Vagina (tissue), 2 donors: ENCODE data around the gene PDE7B. TPM values are rescaled to one million over a fixed set of nuclear protein-coding genes. Genes with fewer than 3 reads are reported as not detected.
A peak's percentile ranks its signal among the peaks of the same experiment; 100 is the strongest.
"Not testable (repeated sequence)": the region's sequence is repeated elsewhere in the genome, so short reads cannot be mapped to it uniquely, and the experiment has no call there.

Source experiments
- DNase-seq, 2 donors: peaks; one replicate each; pipeline ENCODE4 v3.0.0-alpha.2; 2017; ENCODE audit errors: extremely low spot score in 2 of 2
- H3K27ac ChIP-seq: fragments of 200-600 bp; sonication (generic); one replicate; pipeline ENCODE4 v1.5.1; 2019
- H3K27me3 ChIP-seq: fragments of 200-600 bp; sonication (generic); one replicate; pipeline ENCODE4 v1.5.1; 2019
- H3K36me3 ChIP-seq, 2 donors: fragments of 200-600 bp; sonication (generic); one replicate each; pipeline ENCODE4 v1.5.1; 2017 to 2019
- H3K4me1 ChIP-seq: fragments of 200-600 bp; sonication (generic); one replicate; pipeline ENCODE4 v1.5.1; 2019
- H3K4me3 ChIP-seq, 2 donors: fragments of 200-600 bp; sonication (generic); 1 replicate in 1 of 2; 2 replicates in 1 of 2; pipeline ENCODE4 v1.5.1; 2016 to 2019
- H3K9me3 ChIP-seq: fragments of 200-600 bp; sonication (generic); one replicate; pipeline ENCODE4 v1.5.1; 2019
- POLR2A ChIP-seq, 2 donors: fragments of 450-650 bp; IDR thresholded peaks; one replicate each; pipeline ENCODE4 v1.6.1; 2017; ENCODE audit warnings: antibody characterized with exemption in 2 of 2, mild to moderate bottlenecking in 2 of 2, moderate library complexity in 2 of 2
- POLR2AphosphoS5 ChIP-seq, 2 donors: sonication (generic); formaldehyde crosslinking; IDR thresholded peaks; one replicate each; pipeline ENCODE4 v1.9.0; 2017; ENCODE audit warnings: antibody characterized with exemption in 2 of 2, mild to moderate bottlenecking in 2 of 2, low read depth in 1 of 2; ENCODE audit not compliant: insufficient read depth in 1 of 2
- intact Hi-C: fragments of 100-400 bp; cut with DNase I; formaldehyde crosslinking; loops from one replicate; pipeline ENCODE4 v1.15.1; 2023
- total RNA-seq: library from RNA; depleted of rRNA; stranded (reverse); fragments of >200 nt; gene quantifications from one replicate; pipeline ENCODE4 v1.2.3, GENCODE V29; 2016
- TF ChIP-seq, protein P1 (sequence below), 3 experiments: fragments of 450-650 bp in 2 of 3; fragments of 200-600 bp in 1 of 3; sonication (generic) in 1 of 3; IDR thresholded peaks; one replicate each; pipeline ENCODE4 v1.5.1; 2017 to 2019; ENCODE audit warnings: antibody characterized with exemption in 3 of 3, mild to moderate bottlenecking in 2 of 3, moderate library complexity in 2 of 3

The PDE7B gene
- total RNA-seq, 1 donor from 2014 or later: 6.9 TPM

DNA sequence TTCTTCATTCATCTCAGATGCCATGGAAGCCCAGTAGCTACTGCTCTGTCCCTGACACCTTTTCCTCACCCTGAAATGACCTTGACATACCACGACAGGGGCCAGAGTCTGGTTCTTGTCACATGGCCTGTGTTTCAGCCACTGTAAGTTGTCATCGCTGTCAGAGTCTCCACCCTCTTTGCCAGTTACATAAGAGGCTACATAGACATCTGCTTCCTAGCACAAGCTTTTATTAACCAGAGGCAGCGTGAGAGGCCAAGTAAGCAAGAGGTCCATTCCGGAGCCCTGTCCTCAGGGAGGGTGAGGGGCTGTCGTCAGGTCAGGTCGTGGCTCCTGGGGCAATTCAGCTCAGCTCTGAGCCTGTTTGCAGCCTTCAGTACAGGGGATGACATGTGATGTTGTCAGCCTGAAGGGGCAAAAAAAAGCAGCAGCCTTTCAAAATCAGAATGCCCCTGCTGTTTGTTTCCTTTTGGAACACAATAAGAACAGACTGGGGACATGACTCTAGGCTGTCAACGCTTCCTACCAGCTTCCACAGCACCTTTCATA is 252.3 kb downstream of the PDE7B start:
- no peaks in the 10 kb centered on the region for H3K9me3 ChIP-seq
- H3K36me3 ChIP-seq: no peaks in the 10 kb centered on the region
- TF ChIP-seq POLR2AphosphoS5 (IDR thresholded peaks at IDR 0.05; ENCODE audit: insufficient read depth in 1 of 2, low read depth in 1 of 2): peak; percentile 37 to 52
- no peak for TF ChIP-seq POLR2A (IDR thresholded peaks at IDR 0.05)
- H3K4me3 ChIP-seq: peak overlapping the region in 1 of 2 donors; percentile 11
- peaks cover 28% of the 10 kb centered on the region for H3K4me1 ChIP-seq
- peak in 1 of 2 donors; percentile 91 for DNase-seq
- intact Hi-C loops: no loop called here
- H3K27ac ChIP-seq: peak overlapping the region; percentile 80
- no peaks in the 10 kb centered on the region for H3K27me3 ChIP-seq

- Histone ChIP-seq H3K9me3 (no peaks in the 10 kb centered on the region), H3K27me3 (no peaks in the 10 kb centered on the region), H3K4me3 (no peak overlapping the region), H3K36me3 (no peaks in the 10 kb centered on the region), H3K4me1 (peaks cover 28% of the 10 kb centered on the region), H3K27ac (peak overlapping the region; percentile 80)
- intact Hi-C loops: no loop called here
- TF ChIP-seq POLR2AphosphoS5 (IDR thresholded peaks at IDR 0.05; ENCODE audit: insufficient read depth in 1 of 2, low read depth in 1 of 2): no peak
- TF ChIP-seq, protein P1, sequence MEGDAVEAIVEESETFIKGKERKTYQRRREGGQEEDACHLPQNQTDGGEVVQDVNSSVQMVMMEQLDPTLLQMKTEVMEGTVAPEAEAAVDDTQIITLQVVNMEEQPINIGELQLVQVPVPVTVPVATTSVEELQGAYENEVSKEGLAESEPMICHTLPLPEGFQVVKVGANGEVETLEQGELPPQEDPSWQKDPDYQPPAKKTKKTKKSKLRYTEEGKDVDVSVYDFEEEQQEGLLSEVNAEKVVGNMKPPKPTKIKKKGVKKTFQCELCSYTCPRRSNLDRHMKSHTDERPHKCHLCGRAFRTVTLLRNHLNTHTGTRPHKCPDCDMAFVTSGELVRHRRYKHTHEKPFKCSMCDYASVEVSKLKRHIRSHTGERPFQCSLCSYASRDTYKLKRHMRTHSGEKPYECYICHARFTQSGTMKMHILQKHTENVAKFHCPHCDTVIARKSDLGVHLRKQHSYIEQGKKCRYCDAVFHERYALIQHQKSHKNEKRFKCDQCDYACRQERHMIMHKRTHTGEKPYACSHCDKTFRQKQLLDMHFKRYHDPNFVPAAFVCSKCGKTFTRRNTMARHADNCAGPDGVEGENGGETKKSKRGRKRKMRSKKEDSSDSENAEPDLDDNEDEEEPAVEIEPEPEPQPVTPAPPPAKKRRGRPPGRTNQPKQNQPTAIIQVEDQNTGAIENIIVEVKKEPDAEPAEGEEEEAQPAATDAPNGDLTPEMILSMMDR (IDR thresholded peaks at IDR 0.05): no peak
- TF ChIP-seq POLR2A (IDR thresholded peaks at IDR 0.05): no peak
- DNase-seq: no peak
Observed at GRCh38 chr6:136104556-136104955, 253.1 kb downstream of the PDE7B start.

- peaks cover 28% of the 10 kb centered on the region for H3K4me1 ChIP-seq
- H3K36me3 ChIP-seq, H3K9me3 ChIP-seq, intact Hi-C loops, DNase-seq, H3K4me3 ChIP-seq, H3K27ac ChIP-seq, H3K27me3 ChIP-seq: not testable (repeated sequence)
Observed at GRCh38 chr6:136105797-136106196, 254.3 kb downstream of the PDE7B start.

DNA sequence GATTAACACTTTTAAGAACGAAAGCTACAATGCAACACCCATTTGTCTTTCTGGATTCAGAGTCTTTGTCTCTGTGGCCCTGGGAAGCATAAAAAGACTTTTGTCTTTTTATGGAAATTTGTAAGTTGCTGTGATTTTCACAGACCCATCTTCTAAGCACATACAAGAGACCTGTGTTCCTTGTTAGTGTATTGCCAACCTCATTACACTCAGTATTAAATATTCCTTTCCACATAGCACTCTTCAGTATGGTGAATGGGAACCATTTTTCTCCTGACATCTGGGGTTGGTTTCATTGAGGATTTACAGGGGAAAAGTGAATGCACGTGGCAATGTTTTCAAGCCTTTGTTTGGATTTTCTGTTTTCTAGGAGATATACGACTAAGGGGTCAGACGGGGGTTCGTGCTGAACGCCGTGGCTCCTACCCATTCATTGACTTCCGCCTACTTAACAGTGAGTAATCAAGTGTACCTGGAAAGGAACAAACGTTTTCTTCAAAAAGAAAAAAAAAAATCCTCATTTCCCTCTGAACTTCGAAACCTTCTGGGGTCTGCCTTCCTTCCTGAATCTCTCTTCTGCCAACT is 257.0 kb downstream of the PDE7B start:
- no peak for TF ChIP-seq POLR2AphosphoS5 (IDR thresholded peaks at IDR 0.05; ENCODE audit: insufficient read depth in 1 of 2, low read depth in 1 of 2)
- TF ChIP-seq, protein P1 (IDR thresholded peaks at IDR 0.05): no peak
- TF ChIP-seq POLR2A (IDR thresholded peaks at IDR 0.05): no peak
- no peak overlapping the region for H3K4me3 ChIP-seq
- H3K9me3 ChIP-seq: no peaks in the 10 kb centered on the region
- H3K27ac ChIP-seq: no peak overlapping the region
- H3K36me3 ChIP-seq: no peaks in the 10 kb centered on the region
- H3K4me1 ChIP-seq: peaks cover 19% of the 10 kb centered on the region
- DNase-seq: no peak
- intact Hi-C loops: no loop called here
- H3K27me3 ChIP-seq: no peaks in the 10 kb centered on the region

- H3K4me1 ChIP-seq: peaks cover 9% of the 10 kb centered on the region
Observed at GRCh38 chr6:136111831-136112230, 260.3 kb downstream of the PDE7B start.

DNA sequence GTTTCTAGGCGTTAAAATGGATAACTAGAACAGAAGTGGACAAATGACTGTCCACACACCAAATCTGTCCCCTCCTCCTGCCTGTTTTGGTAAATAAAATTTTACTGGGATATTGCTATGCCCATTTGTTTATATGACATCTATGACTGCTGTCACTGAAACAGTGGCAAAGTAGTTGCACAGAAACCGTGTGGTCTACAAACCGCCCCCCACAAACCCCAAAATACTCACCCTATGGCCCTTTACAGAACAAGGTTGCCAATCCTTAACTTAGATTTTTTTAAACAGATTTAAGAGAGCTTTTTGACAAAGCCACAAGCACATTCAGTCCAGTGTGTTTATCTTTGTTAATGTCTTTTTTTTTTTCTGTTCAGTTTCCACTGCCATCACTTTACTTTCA is 260.8 kb downstream of the PDE7B start:
- no peaks in the 10 kb centered on the region for H3K9me3 ChIP-seq
- peaks cover 9% of the 10 kb centered on the region for H3K4me1 ChIP-seq
- no peak overlapping the region for H3K4me3 ChIP-seq
- H3K36me3 ChIP-seq: no peaks in the 10 kb centered on the region
- no peaks in the 10 kb centered on the region for H3K27me3 ChIP-seq
- intact Hi-C loops: no loop called here
- no peak for DNase-seq
- TF ChIP-seq, protein P1 (IDR thresholded peaks at IDR 0.05): no peak
- TF ChIP-seq POLR2AphosphoS5 (IDR thresholded peaks at IDR 0.05; ENCODE audit: insufficient read depth in 1 of 2, low read depth in 1 of 2) (no peak), POLR2A (IDR thresholded peaks at IDR 0.05) (no peak)
- no peak overlapping the region for H3K27ac ChIP-seq

More at GRCh38 chr6:136111831-136112230, 260.3 kb downstream of the PDE7B start:
- Histone ChIP-seq H3K4me3 (no peak overlapping the region), H3K27ac (no peak overlapping the region), H3K9me3 (no peaks in the 10 kb centered on the region), H3K27me3 (no peaks in the 10 kb centered on the region), H3K36me3 (no peaks in the 10 kb centered on the region)
- TF ChIP-seq POLR2A (IDR thresholded peaks at IDR 0.05): no peak
- TF ChIP-seq, protein P1 (IDR thresholded peaks at IDR 0.05): no peak
- no peak for DNase-seq
- intact Hi-C loops: no loop called here
